H9 (cell line): ENCODE data around the gene RBMY1A1. TPM values are rescaled to one million over a fixed set of nuclear protein-coding genes. Genes with fewer than 3 reads are reported as not detected.
"Not testable (repeated sequence)": the region's sequence is repeated elsewhere in the genome, so short reads cannot be mapped to it uniquely, and the experiment has no call there.

Experiments used
- DNase-seq: peaks from one replicate; pipeline ENCODE4 v3.0.0-alpha.2; 2017
- H2AFZ ChIP-seq: one replicate; pipeline ENCODE4 v1.6.1; 2013; ENCODE audit warnings: mild to moderate bottlenecking, low read length, control low read depth, moderate library complexity
- H2AK5ac ChIP-seq: 2 replicates; pipeline ENCODE4 v1.6.1; 2013; ENCODE audit warnings: low read length, control low read depth, mixed read lengths; ENCODE audit not compliant: insufficient read length
- H2BK120ac ChIP-seq: one replicate; pipeline ENCODE4 v1.6.1; 2013; ENCODE audit warnings: low read depth, mild to moderate bottlenecking, low read length, control low read depth, inconsistent platforms; ENCODE audit not compliant: poor library complexity, severe bottlenecking
- H2BK12ac ChIP-seq: 2 replicates; pipeline ENCODE4 v1.6.1; 2013; ENCODE audit warnings: low read length, control low read depth, mixed read lengths, low read depth; ENCODE audit not compliant: insufficient read length
- H2BK15ac ChIP-seq: 2 replicates; pipeline ENCODE4 v1.6.1; 2013; ENCODE audit warnings: low read depth, low read length, control low read depth
- H2BK20ac ChIP-seq: one replicate; pipeline ENCODE4 v1.6.1; 2013; ENCODE audit warnings: low read depth, mild to moderate bottlenecking, low read length, control low read depth, inconsistent platforms; ENCODE audit not compliant: poor library complexity, severe bottlenecking
- H2BK5ac ChIP-seq: 2 replicates; pipeline ENCODE4 v1.6.1; 2013; ENCODE audit warnings: low read length, control low read depth, mixed read lengths; ENCODE audit not compliant: insufficient read length
- H3K14ac ChIP-seq: 2 replicates; pipeline ENCODE4 v1.6.1; 2013; ENCODE audit warnings: low read length, control low read depth; ENCODE audit not compliant: insufficient read depth
- H3K18ac ChIP-seq: 2 replicates; pipeline ENCODE4 v1.6.1; 2013; ENCODE audit warnings: low read depth, mild to moderate bottlenecking, mixed read lengths, low read length, control low read depth; ENCODE audit not compliant: insufficient read length
- H3K23ac ChIP-seq: 2 replicates; pipeline ENCODE4 v1.6.1; 2013; ENCODE audit warnings: low read length, control low read depth, mixed read lengths, low read depth; ENCODE audit not compliant: insufficient read length
- H3K23me2 ChIP-seq: 2 replicates; pipeline ENCODE4 v1.6.1; 2013; ENCODE audit warnings: low read depth, mild to moderate bottlenecking, mixed read lengths, low read length, control low read depth; ENCODE audit not compliant: insufficient read length, poor library complexity, severe bottlenecking
- H3K27ac ChIP-seq: 2 replicates; pipeline ENCODE4 v1.5.1; 2013; ENCODE audit warnings: low read length, control low read depth, mixed read lengths, low read depth; ENCODE audit not compliant: insufficient read length
- H3K27me3 ChIP-seq: 2 replicates; pipeline ENCODE4 v1.6.1; 2013; ENCODE audit warnings: low read length, control low read depth, inconsistent platforms; ENCODE audit not compliant: insufficient read depth
- H3K4ac ChIP-seq: 2 replicates; pipeline ENCODE4 v1.6.1; 2013; ENCODE audit warnings: low read depth, mild to moderate bottlenecking, control low read depth, inconsistent platforms, low read length, moderate library complexity
- H3K4me1 ChIP-seq: 2 replicates; pipeline ENCODE4 v1.6.1; 2013; ENCODE audit warnings: low read length, control low read depth, inconsistent platforms; ENCODE audit not compliant: insufficient read depth
- H3K4me2 ChIP-seq: 2 replicates; pipeline ENCODE4 v1.6.1; 2013; ENCODE audit warnings: low read length, control low read depth, mixed read lengths; ENCODE audit not compliant: insufficient read length, insufficient read depth
- H3K56ac ChIP-seq: 2 replicates; pipeline ENCODE4 v1.6.1; 2013; ENCODE audit warnings: low read depth, mild to moderate bottlenecking, mixed read lengths, low read length, control low read depth; ENCODE audit not compliant: insufficient read length
- H3K79me1 ChIP-seq: 2 replicates; pipeline ENCODE4 v1.6.1; 2013; ENCODE audit warnings: low read depth, mild to moderate bottlenecking, moderate library complexity, low read length, control low read depth, inconsistent platforms; ENCODE audit not compliant: insufficient read depth, poor library complexity, severe bottlenecking
- H3K79me2 ChIP-seq: 2 replicates; pipeline ENCODE4 v1.6.1; 2013; ENCODE audit warnings: low read length, control low read depth, inconsistent platforms; ENCODE audit not compliant: insufficient read depth
- H3K9ac ChIP-seq: 2 replicates; pipeline ENCODE4 v1.6.1; 2013; ENCODE audit warnings: low read length, control low read depth, mixed read lengths; ENCODE audit not compliant: insufficient read length; ENCODE audit errors: extremely low read depth
- H3K9me3 ChIP-seq: one replicate; pipeline ENCODE4 v1.6.1; 2013; ENCODE audit warnings: low read depth, low read length, inconsistent platforms; ENCODE audit not compliant: control insufficient read depth
- H3T11ph ChIP-seq: one replicate; pipeline ENCODE4 v1.6.1; 2013; ENCODE audit warnings: mild to moderate bottlenecking, low read length, control low read depth, inconsistent platforms
- H4K20me1 ChIP-seq: one replicate; pipeline ENCODE4 v1.6.1; 2013; ENCODE audit not compliant: control insufficient read depth, insufficient read length, insufficient read depth
- H4K5ac ChIP-seq: 2 replicates; pipeline ENCODE4 v1.6.1; 2013; ENCODE audit warnings: low read depth, mild to moderate bottlenecking, mixed read lengths, low read length, control low read depth; ENCODE audit not compliant: insufficient read length
- H4K8ac ChIP-seq: replicated peaks from 2 replicates; pipeline ENCODE4 v1.6.1; 2013; ENCODE audit warnings: low read length, control low read depth, mixed read lengths, low read depth; ENCODE audit not compliant: insufficient read length
- H4K91ac ChIP-seq: 2 replicates; pipeline ENCODE4 v1.6.1; 2013; ENCODE audit warnings: low read depth, mild to moderate bottlenecking, moderate library complexity, mixed read lengths, low read length, control low read depth; ENCODE audit not compliant: insufficient read length
- H3K27ac Mint-ChIP-seq, 3 experiments: 2 replicates in 2 of 3; 3 replicates in 1 of 3; pipeline ENCODE4 v1.8.0; 2020 to 2021; ENCODE audit warnings: mixed read lengths in 3 of 3, mild to moderate bottlenecking in 1 of 3, moderate library complexity in 1 of 3
- H3K27me3 Mint-ChIP-seq: 2 replicates; pipeline ENCODE4 v1.8.0; 2021; ENCODE audit warnings: low read depth, mild to moderate bottlenecking, moderate library complexity, mixed read lengths
- H3K36me3 Mint-ChIP-seq, 3 experiments: 2 replicates in 2 of 3; 3 replicates in 1 of 3; pipeline ENCODE4 v1.8.0; 2020 to 2021; ENCODE audit warnings: low read depth in 3 of 3, mixed read lengths in 3 of 3; ENCODE audit not compliant: insufficient read depth in 1 of 3
- H3K4me1 Mint-ChIP-seq, 2 experiments: 2 replicates each; pipeline ENCODE4 v1.8.0; 2020; ENCODE audit warnings: mixed read lengths in 2 of 2
- H3K4me3 Mint-ChIP-seq, 2 experiments: 2 replicates in 1 of 2; 3 replicates in 1 of 2; pipeline ENCODE4 v1.8.0; 2020 to 2021; ENCODE audit warnings: mild to moderate bottlenecking in 2 of 2, mixed read lengths in 2 of 2, moderate library complexity in 1 of 2
- H3K9me3 Mint-ChIP-seq, 2 experiments: 2 replicates in 1 of 2; 3 replicates in 1 of 2; pipeline ENCODE4 v1.8.0; 2020; ENCODE audit warnings: mild to moderate bottlenecking in 2 of 2, mixed read lengths in 2 of 2, moderate library complexity in 1 of 2
- WGBS: extraction: QIAGEN DNeasy Blood & Tissue Kit; methylation state at CpG from one replicate; pipeline ENCODE4 v1.1.7; 2013; ENCODE audit warnings: missing lambda C conversion rate, low lambda C conversion rate, mixed read lengths; ENCODE audit not compliant: insufficient read length; ENCODE audit errors: extremely low coverage; 5-methylcytosine and 5-hydroxymethylcytosine counted together
- total RNA-seq: library from RNA; stranded (reverse); gene quantifications from 2 replicates; pipeline ENCODE4 v1.2.1, GENCODE V29; 2021

The RBMY1A1 gene
- total RNA-seq, 1 experiment from 2014 or later = not detected

- H3K14ac ChIP-seq, H4K91ac ChIP-seq, H3K23ac ChIP-seq, H3K4me1 ChIP-seq, H3K79me2 ChIP-seq, H2AK5ac ChIP-seq, H3K4me1 Mint-ChIP-seq, H2BK120ac ChIP-seq, DNase-seq, H3K4ac ChIP-seq, H2BK5ac ChIP-seq, H2BK20ac ChIP-seq, H2AFZ ChIP-seq, H3K18ac ChIP-seq, H3K4me3 Mint-ChIP-seq, H3K23me2 ChIP-seq, H3K9me3 ChIP-seq, H2BK15ac ChIP-seq, H3K4me2 ChIP-seq, H4K8ac ChIP-seq, H4K20me1 ChIP-seq, H3K79me1 ChIP-seq, H3K56ac ChIP-seq, H3K9me3 Mint-ChIP-seq, H3K9ac ChIP-seq, H3K36me3 Mint-ChIP-seq, H3K27ac ChIP-seq, H3K27ac Mint-ChIP-seq, H4K5ac ChIP-seq, H2BK12ac ChIP-seq, H3T11ph ChIP-seq, H3K27me3 ChIP-seq, H3K27me3 Mint-ChIP-seq: not testable (repeated sequence)
- no CpG with 5 or more reads among the region's 5 CpGs for WGBS
Measured at GRCh38 chrY:21559316-21559984, 24.8 kb downstream of the RBMY1A1 start.
